Activated CD8-positive, alpha-beta T cell treated with anti-CD3 and anti-CD28 coated beads for 36 hours (primary cell): ENCODE measurements around the gene ITIH3. TPM values are rescaled to one million over a fixed set of nuclear protein-coding genes. Genes with fewer than 3 reads are reported as not detected.

Experiments used
- ATAC-seq: fragments of 200-7000 bp; cut with Tn5 transposase; one replicate; pipeline ENCODE4 v1.10.0; 2021; ENCODE audit warnings: mild to moderate bottlenecking, moderate library complexity
- CTCF ChIA-PET: fragments of 350-600 bp; sonication (Branson Sonifier 250); formaldehyde crosslinking; loops from one replicate; lab custom pipeline; 2021; ENCODE audit warnings: antibody characterized with exemption; lab: Charles Lee
- POLR2A ChIA-PET: fragments of 350-600 bp; sonication (Branson Sonifier 250); formaldehyde crosslinking; loops from one replicate; lab custom pipeline; 2021; ENCODE audit warnings: antibody characterized with exemption; lab: Charles Lee
- DNase-seq: peaks from one replicate; pipeline ENCODE4 v3.0.0-alpha.2; 2020
- H3K27ac Mint-ChIP-seq: one replicate; pipeline ENCODE4 v1.8.0; 2021; ENCODE audit warnings: mild to moderate bottlenecking, mixed read lengths
- H3K27me3 Mint-ChIP-seq: one replicate; pipeline ENCODE4 v1.8.0; 2021; ENCODE audit warnings: mixed read lengths
- H3K36me3 Mint-ChIP-seq: one replicate; pipeline ENCODE4 v1.8.0; 2021; ENCODE audit warnings: low read depth, mixed read lengths
- H3K4me1 Mint-ChIP-seq: one replicate; pipeline ENCODE4 v1.8.0; 2021; ENCODE audit warnings: low read depth, mixed read lengths
- H3K4me3 Mint-ChIP-seq: one replicate; pipeline ENCODE4 v1.8.0; 2021; ENCODE audit warnings: mild to moderate bottlenecking, moderate library complexity, mixed read lengths
- H3K9me3 Mint-ChIP-seq: one replicate; pipeline ENCODE4 v1.8.0; 2021; ENCODE audit warnings: mixed read lengths
- intact Hi-C: fragments of 100-400 bp; cut with micrococcal nuclease; formaldehyde crosslinking; loops from one replicate; pipeline ENCODE4 v1.10.0; 2022
- total RNA-seq, 2 experiments: library from RNA; stranded (reverse); gene quantifications; one replicate each; pipeline ENCODE4 v1.2.3, GENCODE V29; 2021
- TF ChIP-seq, protein P1 (sequence below): fragments of 200-600 bp; IDR thresholded peaks from one replicate; pipeline ENCODE4 v1.8.0; 2022; ENCODE audit warnings: antibody characterized with exemption, mild to moderate bottlenecking

The ITIH3 gene
- total RNA-seq, 2 experiments from 2014 or later, result not detected

DNA sequence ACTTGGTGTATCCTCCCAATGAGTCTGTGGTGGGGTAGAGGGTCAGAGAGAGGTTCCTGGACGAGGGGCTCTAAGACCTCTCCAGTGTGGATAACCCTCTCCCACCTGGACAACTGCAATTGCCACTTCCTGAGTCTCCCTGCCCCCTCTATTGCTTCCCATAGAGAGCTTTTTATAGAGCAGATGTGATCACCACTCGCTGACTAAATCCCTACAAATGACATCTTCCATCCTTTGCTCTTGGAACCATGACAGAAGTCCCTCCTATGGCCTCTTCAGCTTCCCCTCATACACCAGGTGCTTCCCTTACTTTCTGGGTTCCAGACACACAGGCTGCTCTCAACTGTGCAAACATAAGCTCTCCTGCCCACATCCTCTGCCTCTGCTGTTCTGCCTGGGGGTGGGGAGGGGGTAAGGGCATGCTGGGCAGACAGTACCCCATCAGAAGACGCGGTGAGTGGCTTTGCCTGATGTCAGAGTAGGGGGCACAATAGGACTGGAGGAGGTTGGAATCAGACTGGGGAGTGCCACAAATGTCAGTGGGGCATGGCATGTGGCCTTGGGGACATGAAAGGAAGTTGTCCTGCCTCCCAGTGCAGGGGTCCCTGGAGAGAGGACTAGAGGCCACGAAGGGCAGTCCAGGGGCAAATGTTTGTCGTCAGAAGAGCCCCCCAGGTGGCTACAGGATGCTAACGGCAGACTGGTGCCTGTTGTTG lies 15.2 kb downstream of the ITIH3 start:
- H3K4me3 Mint-ChIP-seq, result no peak overlapping the region
- no peaks in the 10 kb centered on the region for H3K9me3 Mint-ChIP-seq
- ATAC-seq (no peak), DNase-seq (no peak)
- no peaks in the 10 kb centered on the region for H3K36me3 Mint-ChIP-seq
- intact Hi-C loops, result no loop called here
- no peaks in the 10 kb centered on the region for H3K4me1 Mint-ChIP-seq
- no peak overlapping the region for H3K27ac Mint-ChIP-seq
- TF ChIP-seq, protein P1, sequence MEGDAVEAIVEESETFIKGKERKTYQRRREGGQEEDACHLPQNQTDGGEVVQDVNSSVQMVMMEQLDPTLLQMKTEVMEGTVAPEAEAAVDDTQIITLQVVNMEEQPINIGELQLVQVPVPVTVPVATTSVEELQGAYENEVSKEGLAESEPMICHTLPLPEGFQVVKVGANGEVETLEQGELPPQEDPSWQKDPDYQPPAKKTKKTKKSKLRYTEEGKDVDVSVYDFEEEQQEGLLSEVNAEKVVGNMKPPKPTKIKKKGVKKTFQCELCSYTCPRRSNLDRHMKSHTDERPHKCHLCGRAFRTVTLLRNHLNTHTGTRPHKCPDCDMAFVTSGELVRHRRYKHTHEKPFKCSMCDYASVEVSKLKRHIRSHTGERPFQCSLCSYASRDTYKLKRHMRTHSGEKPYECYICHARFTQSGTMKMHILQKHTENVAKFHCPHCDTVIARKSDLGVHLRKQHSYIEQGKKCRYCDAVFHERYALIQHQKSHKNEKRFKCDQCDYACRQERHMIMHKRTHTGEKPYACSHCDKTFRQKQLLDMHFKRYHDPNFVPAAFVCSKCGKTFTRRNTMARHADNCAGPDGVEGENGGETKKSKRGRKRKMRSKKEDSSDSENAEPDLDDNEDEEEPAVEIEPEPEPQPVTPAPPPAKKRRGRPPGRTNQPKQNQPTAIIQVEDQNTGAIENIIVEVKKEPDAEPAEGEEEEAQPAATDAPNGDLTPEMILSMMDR, result no peak
- ChIA-PET CTCF (interaction anchor here (2.2 kb wide), 1 partner anchor 12 kb away, joined by 6 read pairs; no protein-coding TSS in a partner anchor), POLR2A (no interaction called here)
- H3K27me3 Mint-ChIP-seq, result no peaks in the 10 kb centered on the region

GRCh38 chr3:52810923-52811322 lies 16.3 kb downstream of the ITIH3 start:
- Mint-ChIP-seq H3K36me3 (no peaks in the 10 kb centered on the region), H3K27me3 (no peaks in the 10 kb centered on the region), H3K4me1 (no peaks in the 10 kb centered on the region), H3K9me3 (no peaks in the 10 kb centered on the region), H3K4me3 (no peak overlapping the region), H3K27ac (no peak overlapping the region)
- DNase-seq (no peak), ATAC-seq (no peak)
- POLR2A ChIA-PET, result no interaction called here
- intact Hi-C loops, result no loop called here
- CTCF ChIA-PET, result interaction anchor here (1.5 kb wide), 2 partner anchors 10 to 12 kb away, joined by 5 to 6 read pairs; no protein-coding TSS in a partner anchor
- TF ChIP-seq, protein P1, result no peak

GRCh38 chr3:52811452-52812011 lies 16.9 kb downstream of the ITIH3 start:
- ATAC-seq (no peak), DNase-seq (no peak)
- Mint-ChIP-seq H3K9me3 (no peaks in the 10 kb centered on the region), H3K27ac (no peak overlapping the region), H3K4me1 (no peaks in the 10 kb centered on the region), H3K4me3 (no peak overlapping the region), H3K36me3 (no peaks in the 10 kb centered on the region), H3K27me3 (no peaks in the 10 kb centered on the region)
- ChIA-PET CTCF (interaction anchor here (1.0 to 1.5 kb wide), 4 partner anchors 9 to 13 kb away, joined by 3 to 6 read pairs (median 4); no protein-coding TSS in a partner anchor), POLR2A (interaction anchor here (0.9 kb wide), 1 partner anchor 41 kb away, joined by 3 read pairs; the partner anchor contains the start of gene NEK4)
- TF ChIP-seq, protein P1, result no peak
- intact Hi-C loops, result no loop called here

- intact Hi-C loops, result no loop called here
- Mint-ChIP-seq H3K9me3 (no peaks in the 10 kb centered on the region), H3K4me3 (no peak overlapping the region), H3K36me3 (no peaks in the 10 kb centered on the region), H3K27ac (no peak overlapping the region), H3K4me1 (no peaks in the 10 kb centered on the region), H3K27me3 (no peaks in the 10 kb centered on the region)
- DNase-seq (no peak), ATAC-seq (no peak)
- TF ChIP-seq, protein P1, result no peak
- POLR2A ChIA-PET, result interaction anchor here (0.8 kb wide), 1 partner anchor 18 kb away, joined by 4 read pairs; no protein-coding TSS in a partner anchor
- CTCF ChIA-PET, result no interaction called here
These were observed 19.2 kb downstream of the ITIH3 start for GRCh38 chr3:52813810-52814209.

DNA sequence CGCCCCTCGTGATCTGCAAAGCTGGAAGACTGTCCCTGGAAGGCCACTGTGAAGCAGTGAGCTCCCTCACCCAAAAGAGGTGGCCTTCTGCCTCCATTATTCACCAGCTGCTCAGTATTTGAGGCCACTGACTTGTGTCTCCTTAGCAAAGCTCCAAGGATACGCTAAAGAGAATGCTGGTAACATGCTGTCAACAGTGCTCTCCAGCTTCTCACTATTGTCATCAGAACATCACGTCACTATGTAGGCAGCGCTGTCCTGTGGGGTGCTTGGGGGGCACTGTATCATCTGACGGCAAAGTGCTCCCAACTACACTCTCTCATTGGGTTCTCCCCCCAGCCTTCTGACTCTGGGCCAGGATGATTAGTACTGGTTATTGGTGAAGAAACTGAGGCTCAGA lies 21.6 kb downstream of the ITIH3 start:
- ChIA-PET CTCF (interaction anchor here (0.8 to 1.1 kb wide), 2 partner anchors 18 to 30 kb away, joined by 3 read pairs; no protein-coding TSS in a partner anchor), POLR2A (no interaction called here)
- no peaks in the 10 kb centered on the region for H3K36me3 Mint-ChIP-seq
- intact Hi-C loops, result no loop called here
- no peak overlapping the region for H3K4me3 Mint-ChIP-seq
- TF ChIP-seq, protein P1, result no peak
- no peak for DNase-seq
- H3K9me3 Mint-ChIP-seq, result no peaks in the 10 kb centered on the region
- H3K27ac Mint-ChIP-seq, result no peak overlapping the region
- H3K27me3 Mint-ChIP-seq, result no peaks in the 10 kb centered on the region
- H3K4me1 Mint-ChIP-seq, result no peaks in the 10 kb centered on the region
- no peak for ATAC-seq
